ENCODE measurements around the gene GUCY1B1.

GUCY1B1 gene

DNA sequence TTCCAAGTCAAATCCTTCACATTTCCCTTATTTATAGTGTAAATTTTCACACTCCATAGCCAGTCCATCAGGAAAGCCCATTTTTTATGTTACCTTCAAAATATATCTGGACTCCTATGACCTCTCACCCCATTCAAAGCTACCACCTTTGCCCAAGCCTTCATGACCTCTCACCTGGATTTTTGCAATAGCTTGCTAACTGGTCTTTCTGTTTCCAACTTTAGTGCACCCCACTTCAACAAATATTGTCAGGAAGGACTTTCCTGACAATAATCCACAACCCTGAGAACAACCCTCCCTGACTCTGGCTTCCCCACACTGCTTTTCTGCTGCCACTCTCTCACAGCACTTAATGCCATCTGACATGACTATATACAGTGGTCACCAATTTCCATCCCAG lies 73.8 kb downstream of the GUCY1B1 start:
- no peak overlapping the region for H3K4me2 ChIP-seq (ENCODE audit: low read length)
- H3K9me2 ChIP-seq (replicated peaks; ENCODE audit: control insufficient read depth, low read length): no peaks in the 10 kb centered on the region
- no peaks in the 10 kb centered on the region for H3K36me3 ChIP-seq (ENCODE audit: control insufficient read depth, low read length)
- no peak overlapping the region for H3K27ac ChIP-seq (ENCODE audit: low read depth, low read length)
- H3F3A ChIP-seq (ENCODE audit: control insufficient read depth, insufficient read depth): no peaks in the 10 kb centered on the region
- no peaks in the 10 kb centered on the region for H3K9me3 ChIP-seq (ENCODE audit: control insufficient read depth, insufficient read depth, low read length)
- no peaks in the 10 kb centered on the region for H4K20me1 ChIP-seq (ENCODE audit: control insufficient read depth, insufficient read depth, low read depth, low read length)
- H3K27me3 ChIP-seq (ENCODE audit: control insufficient read depth, low read length): no peaks in the 10 kb centered on the region
- H3K79me2 ChIP-seq (ENCODE audit: control insufficient read depth, low read length): no peaks in the 10 kb centered on the region
- no peak for TF ChIP-seq EZH2phosphoT487 (IDR thresholded peaks at IDR 0.05; ENCODE audit: borderline replicate concordance, low read length)
- TF ChIP-seq CTCF (IDR thresholded peaks at IDR 0.05; ENCODE audit: low read depth, low read length, poor library complexity, severe bottlenecking): no peak
- no peaks in the 10 kb centered on the region for H3K4me1 ChIP-seq (ENCODE audit: control insufficient read depth, low read length)
- no peak overlapping the region for H3K4me3 ChIP-seq (ENCODE audit: low read length)

DNA sequence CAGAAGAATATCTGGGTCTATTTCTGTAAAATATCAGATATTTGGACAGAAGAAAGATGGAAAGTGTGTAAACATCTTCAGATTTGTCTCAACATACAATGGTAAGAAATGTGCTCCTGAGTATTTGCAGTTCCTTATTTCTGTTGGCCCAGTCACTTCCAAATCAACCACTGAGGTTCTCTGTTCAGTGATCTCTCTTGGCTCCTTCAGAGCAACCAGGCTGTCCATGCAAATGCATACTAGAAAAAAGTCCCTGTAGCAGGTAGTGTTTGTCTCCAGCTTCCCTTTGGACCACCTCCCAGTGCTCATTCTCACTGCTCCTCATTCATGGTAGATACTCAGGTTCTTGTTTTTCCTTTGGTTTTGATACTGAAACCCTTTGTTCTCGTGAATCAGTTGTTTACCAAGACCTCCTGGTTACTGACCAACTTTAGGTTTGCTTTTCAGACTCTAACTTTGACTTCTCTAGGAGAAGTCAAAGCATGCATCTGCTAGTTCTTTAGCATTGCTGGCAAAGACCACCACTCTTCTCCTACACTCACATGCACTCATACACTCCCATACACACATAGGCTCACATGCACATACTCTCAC lies 78.5 kb downstream of the GUCY1B1 start:
- Histone ChIP-seq H3K4me2 (ENCODE audit: low read length) (no peak overlapping the region), H3K27me3 (ENCODE audit: control insufficient read depth, low read length) (no peaks in the 10 kb centered on the region), H3K4me3 (ENCODE audit: low read length) (no peak overlapping the region), H3K9me3 (ENCODE audit: control insufficient read depth, insufficient read depth, low read length) (no peaks in the 10 kb centered on the region), H3K9me2 (replicated peaks; ENCODE audit: control insufficient read depth, low read length) (no peaks in the 10 kb centered on the region), H3K36me3 (ENCODE audit: control insufficient read depth, low read length) (no peaks in the 10 kb centered on the region), H3K27ac (ENCODE audit: low read depth, low read length) (no peak overlapping the region), H3F3A (ENCODE audit: control insufficient read depth, insufficient read depth) (no peaks in the 10 kb centered on the region), H4K20me1 (ENCODE audit: control insufficient read depth, insufficient read depth, low read depth, low read length) (no peaks in the 10 kb centered on the region), H3K4me1 (ENCODE audit: control insufficient read depth, low read length) (no peaks in the 10 kb centered on the region), H3K79me2 (ENCODE audit: control insufficient read depth, low read length) (no peaks in the 10 kb centered on the region)
- TF ChIP-seq EZH2phosphoT487 (IDR thresholded peaks at IDR 0.05; ENCODE audit: borderline replicate concordance, low read length) (no peak), CTCF (IDR thresholded peaks at IDR 0.05; ENCODE audit: low read depth, low read length, poor library complexity, severe bottlenecking) (no peak)

GRCh38 chr4:155842080-155842479 lies 83.3 kb downstream of the GUCY1B1 start:
- Histone ChIP-seq H3K4me1 (ENCODE audit: control insufficient read depth, low read length) (no peaks in the 10 kb centered on the region), H4K20me1 (ENCODE audit: control insufficient read depth, insufficient read depth, low read depth, low read length) (no peaks in the 10 kb centered on the region), H3K27me3 (ENCODE audit: control insufficient read depth, low read length) (no peaks in the 10 kb centered on the region), H3K79me2 (ENCODE audit: control insufficient read depth, low read length) (no peaks in the 10 kb centered on the region), H3K9me3 (ENCODE audit: control insufficient read depth, insufficient read depth, low read length) (no peaks in the 10 kb centered on the region), H3K9me2 (replicated peaks; ENCODE audit: control insufficient read depth, low read length) (no peaks in the 10 kb centered on the region), H3F3A (ENCODE audit: control insufficient read depth, insufficient read depth) (no peaks in the 10 kb centered on the region), H3K27ac (ENCODE audit: low read depth, low read length) (no peak overlapping the region), H3K4me3 (ENCODE audit: low read length) (no peak overlapping the region), H3K36me3 (ENCODE audit: control insufficient read depth, low read length) (no peaks in the 10 kb centered on the region), H3K4me2 (ENCODE audit: low read length) (no peak overlapping the region)
- TF ChIP-seq EZH2phosphoT487 (IDR thresholded peaks at IDR 0.05; ENCODE audit: borderline replicate concordance, low read length) (no peak), CTCF (IDR thresholded peaks at IDR 0.05; ENCODE audit: low read depth, low read length, poor library complexity, severe bottlenecking) (no peak)

Measured in DOHH2 (cell line).